SK-N-SH treated with all-trans-retinoic acid at 6 μM for 48 hours (cell line): ENCODE data around the gene SYVN1.
"Not testable (repeated sequence)": the region's sequence is repeated elsewhere in the genome, so short reads cannot be mapped to it uniquely, and the experiment has no call there.

ENCODE experiments used
- ATAC-seq: fragments of 200-7000 bp; cut with Tn5 transposase; 3 replicates; pipeline ENCODE4 v1.9.1; 2020; ENCODE audit warnings: mild to moderate bottlenecking, moderate library complexity
- ARNTL ChIP-seq: fragments of 450-650 bp; formaldehyde crosslinking; IDR thresholded peaks from 2 replicates; pipeline ENCODE4 v1.5.0; 2020; ENCODE audit warnings: low read depth, mild to moderate bottlenecking, moderate library complexity, borderline replicate concordance
- BACH2 ChIP-seq: fragments of 250-450 bp; sonication (Bioruptor Pico); IDR thresholded peaks from 2 replicates; pipeline ENCODE4 v1.9.0; 2021; ENCODE audit warnings: mild to moderate bottlenecking, borderline replicate concordance
- CSDC2 ChIP-seq: fragments of 250-450 bp; sonication (Bioruptor Pico); IDR thresholded peaks from 2 replicates; pipeline ENCODE4 v1.5.0; 2020; ENCODE audit warnings: mild to moderate bottlenecking, moderate library complexity
- CSRNP3 ChIP-seq: fragments of 250-450 bp; sonication (Bioruptor Pico); IDR thresholded peaks from 2 replicates; pipeline ENCODE4 v1.5.1; 2021; ENCODE audit warnings: mild to moderate bottlenecking, moderate library complexity
- GLIS3 ChIP-seq: fragments of 250-450 bp; sonication (Bioruptor Pico); IDR thresholded peaks from 2 replicates; pipeline ENCODE4 v1.5.0; 2020; ENCODE audit warnings: mild to moderate bottlenecking, moderate library complexity
- ISL1 ChIP-seq: fragments of 250-450 bp; sonication (Bioruptor Pico); IDR thresholded peaks from 2 replicates; pipeline ENCODE4 v2.1.2; 2022; ENCODE audit warnings: mild to moderate bottlenecking, moderate library complexity
- OSR1 ChIP-seq: fragments of 250-450 bp; sonication (Bioruptor Pico); IDR thresholded peaks from 2 replicates; pipeline ENCODE4 v1.8.0; 2022; ENCODE audit warnings: moderate library complexity, mild to moderate bottlenecking, inconsistent platforms
- POU6F1 ChIP-seq: fragments of 250-450 bp; sonication (Bioruptor Pico); IDR thresholded peaks from 2 replicates; pipeline ENCODE4 v1.8.0; 2021; ENCODE audit warnings: low read depth, mild to moderate bottlenecking, moderate library complexity, borderline replicate concordance
- PPARA ChIP-seq: fragments of 250-450 bp; sonication (Bioruptor Pico); IDR thresholded peaks from 2 replicates; pipeline ENCODE4 v1.5.0; 2020; ENCODE audit warnings: mild to moderate bottlenecking, borderline replicate concordance
- RARB ChIP-seq: fragments of 250-450 bp; sonication (Bioruptor Pico); IDR thresholded peaks from 2 replicates; pipeline ENCODE4 v1.8.0; 2021; ENCODE audit warnings: mild to moderate bottlenecking, moderate library complexity
- SNAI2 ChIP-seq: fragments of 250-450 bp; sonication (Bioruptor Pico); IDR thresholded peaks from 2 replicates; pipeline ENCODE4 v1.5.0; 2020; ENCODE audit warnings: mild to moderate bottlenecking, moderate library complexity
- TCF4 ChIP-seq: fragments of 250-450 bp; sonication (Bioruptor Pico); IDR thresholded peaks from 2 replicates; pipeline ENCODE4 v1.8.0; 2021; ENCODE audit warnings: mild to moderate bottlenecking, moderate library complexity, borderline replicate concordance
- TOX ChIP-seq: fragments of 250-450 bp; sonication (Bioruptor Pico); IDR thresholded peaks from 2 replicates; pipeline ENCODE4 v1.8.0; 2021; ENCODE audit warnings: mild to moderate bottlenecking, moderate library complexity, borderline replicate concordance
- ZC3H10 ChIP-seq: fragments of 250-450 bp; sonication (Bioruptor Pico); IDR thresholded peaks from 2 replicates; pipeline ENCODE4 v1.5.1; 2021; ENCODE audit warnings: mild to moderate bottlenecking, moderate library complexity
- ZFP3 ChIP-seq: fragments of 250-450 bp; sonication (Bioruptor Pico); IDR thresholded peaks from 2 replicates; pipeline ENCODE4 v1.5.0; 2020; ENCODE audit warnings: mild to moderate bottlenecking, moderate library complexity
- ZFP30 ChIP-seq: fragments of 450-650 bp; formaldehyde crosslinking; IDR thresholded peaks from 2 replicates; pipeline ENCODE4 v1.5.0; 2022; ENCODE audit warnings: mild to moderate bottlenecking, moderate library complexity
- ZNF565 ChIP-seq: fragments of 450-650 bp; formaldehyde crosslinking; conservative IDR thresholded peaks from 2 replicates; pipeline ENCODE4 v1.5.0; 2020; ENCODE audit warnings: low read depth, mild to moderate bottlenecking, moderate library complexity
- ZNF70 ChIP-seq: fragments of 450-650 bp; formaldehyde crosslinking; IDR thresholded peaks from 2 replicates; pipeline ENCODE4 v1.5.0; 2020; ENCODE audit warnings: mild to moderate bottlenecking, moderate library complexity
- ZNF8 ChIP-seq: fragments of 450-650 bp; formaldehyde crosslinking; IDR thresholded peaks from 2 replicates; pipeline ENCODE4 v1.5.0; 2020; ENCODE audit warnings: mild to moderate bottlenecking, moderate library complexity
- TF ChIP-seq, protein P1 (sequence below): fragments of 250-450 bp; sonication (Bioruptor Pico); IDR thresholded peaks from 2 replicates; pipeline ENCODE4 v1.5.1; 2020; ENCODE audit warnings: low read depth, mild to moderate bottlenecking, moderate library complexity

SYVN1 gene

DNA sequence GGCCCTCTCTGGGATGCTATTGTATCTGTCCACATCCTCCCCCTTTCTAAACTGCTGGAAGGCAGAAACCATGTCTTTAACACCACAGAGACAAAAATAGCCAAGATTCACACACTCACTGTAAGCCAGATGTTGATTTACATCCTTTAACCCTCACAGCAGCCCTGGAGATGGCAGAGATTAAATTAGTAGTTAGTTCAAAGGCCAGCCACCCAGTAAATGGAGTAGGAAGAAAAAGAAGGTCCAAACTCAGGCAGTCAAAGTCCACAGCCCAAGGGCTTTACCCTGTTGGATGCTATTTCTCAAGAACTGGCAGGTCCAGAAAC is 14.7 kb downstream of the SYVN1 start:
- ATAC-seq = no peak
- TF ChIP-seq OSR1 (CRISPR knock-in tag) = no peak
- no peak for TF ChIP-seq ZFP3
- no peak for TF ChIP-seq RARB

DNA sequence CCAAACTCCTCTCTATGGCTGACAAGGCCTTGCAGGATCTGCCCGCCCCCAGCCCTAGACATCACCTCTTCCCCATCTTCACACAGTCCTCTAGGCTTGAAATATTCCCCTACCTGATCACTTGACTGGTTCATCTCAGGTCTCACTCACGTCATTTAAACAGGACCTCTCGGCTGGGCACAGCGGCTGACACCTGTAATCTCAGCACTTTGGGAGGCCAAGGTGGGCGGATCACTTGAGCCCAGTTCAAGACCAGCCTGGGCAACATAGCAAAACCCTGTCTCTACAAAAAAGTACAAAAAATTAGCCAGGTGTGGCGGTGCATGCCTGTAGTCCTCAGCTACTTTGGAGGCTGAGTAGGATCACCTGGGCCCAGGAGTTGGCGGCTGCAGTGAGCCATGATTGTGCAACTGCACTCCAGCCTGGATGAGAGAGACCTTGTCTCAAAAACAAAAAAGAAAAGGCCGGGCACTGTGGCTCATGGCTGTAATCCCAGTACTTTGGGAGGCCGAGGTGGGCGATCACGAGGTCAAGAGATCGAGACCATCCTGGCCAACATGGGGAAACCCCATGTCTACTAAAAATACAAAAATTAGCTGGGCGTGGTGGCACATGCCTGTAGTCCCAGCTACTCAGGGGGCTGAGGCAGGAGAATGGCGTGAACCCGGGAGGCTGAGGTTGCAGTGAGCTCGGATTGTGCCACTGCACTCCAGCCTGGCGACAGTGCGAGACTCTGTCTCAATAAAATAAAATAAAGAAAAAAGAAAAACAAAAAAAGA is 15.2 kb downstream of the SYVN1 start:
- not testable (repeated sequence) for ATAC-seq

GRCh38 chr11:65118097-65118837 is 16.1 kb downstream of the SYVN1 start:
- no peak for ATAC-seq
- TF ChIP-seq TCF4 = no peak
- no peak for TF ChIP-seq ZNF70 (CRISPR knock-in tag)
- TF ChIP-seq RARB = no peak
- TF ChIP-seq ARNTL (CRISPR knock-in tag) = no peak
- no peak for TF ChIP-seq CSRNP3 (CRISPR knock-in tag)
- TF ChIP-seq ZC3H10 (CRISPR knock-in tag) = no peak
- TF ChIP-seq POU6F1 (CRISPR knock-in tag) = no peak
- TF ChIP-seq SNAI2 (CRISPR knock-in tag) = no peak
- no peak for TF ChIP-seq ZNF565 (CRISPR knock-in tag)
- no peak for TF ChIP-seq ZFP3
- TF ChIP-seq BACH2 (CRISPR knock-in tag) = no peak
- no peak for TF ChIP-seq GLIS3
- TF ChIP-seq ZNF8 = no peak
- TF ChIP-seq, protein P1, sequence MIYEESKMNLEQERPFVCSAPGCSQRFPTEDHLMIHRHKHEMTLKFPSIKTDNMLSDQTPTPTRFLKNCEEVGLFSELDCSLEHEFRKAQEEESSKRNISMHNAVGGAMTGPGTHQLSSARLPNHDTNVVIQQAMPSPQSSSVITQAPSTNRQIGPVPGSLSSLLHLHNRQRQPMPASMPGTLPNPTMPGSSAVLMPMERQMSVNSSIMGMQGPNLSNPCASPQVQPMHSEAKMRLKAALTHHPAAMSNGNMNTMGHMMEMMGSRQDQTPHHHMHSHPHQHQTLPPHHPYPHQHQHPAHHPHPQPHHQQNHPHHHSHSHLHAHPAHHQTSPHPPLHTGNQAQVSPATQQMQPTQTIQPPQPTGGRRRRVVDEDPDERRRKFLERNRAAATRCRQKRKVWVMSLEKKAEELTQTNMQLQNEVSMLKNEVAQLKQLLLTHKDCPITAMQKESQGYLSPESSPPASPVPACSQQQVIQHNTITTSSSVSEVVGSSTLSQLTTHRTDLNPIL (CRISPR knock-in tag) = no peak
- no peak for TF ChIP-seq CSDC2 (CRISPR knock-in tag)
- TF ChIP-seq OSR1 (CRISPR knock-in tag) = no peak
- TF ChIP-seq TOX (CRISPR knock-in tag) = no peak
- TF ChIP-seq ISL1 (CRISPR knock-in tag) = no peak

GRCh38 chr11:65117206-65118096 is 16.9 kb downstream of the SYVN1 start, which contains the start of gene ZNHIT2:
Gene ZNHIT2 (minus strand): TSS chr11:65117701. CDS start chr11:65117653, 48 bp downstream.
- peak; percentile 70 for ATAC-seq
- TF ChIP-seq TOX (CRISPR knock-in tag) (no peak), PPARA (CRISPR knock-in tag) (no peak), SNAI2 (CRISPR knock-in tag) (no peak), GLIS3 (peak; percentile 23; the same call in 1 of the 2 replicates), ZFP3 (no peak), TCF4 (no peak)

- TF ChIP-seq ZFP30 (CRISPR knock-in tag) (0 out of 2 replicates have a peak, but pooled peaks have one; percentile 17), GLIS3 (no peak), CSDC2 (CRISPR knock-in tag) (peak; percentile 11; the same call in 1 of the 2 replicates), POU6F1 (CRISPR knock-in tag) (no peak), TCF4 (no peak), RARB (0 out of 2 replicates have a peak, but pooled peaks have one; percentile 30)
- ATAC-seq = peak; percentile 2
These were observed 17.7 kb downstream of the SYVN1 start for GRCh38 chr11:65116370-65117205.
